Dedifferentiated amniotic fluid mesenchymal stem cell (primary cell): ENCODE measurements around the gene TSEN34.
"Not testable (repeated sequence)": the region's sequence is repeated elsewhere in the genome, so short reads cannot be mapped to it uniquely, and the experiment has no call there.

ENCODE experiments used
- DNase-seq: peaks from one replicate; pipeline ENCODE4 v3.0.0-alpha.2; 2016; ENCODE audit errors: extremely low spot score

The TSEN34 gene

DNA sequence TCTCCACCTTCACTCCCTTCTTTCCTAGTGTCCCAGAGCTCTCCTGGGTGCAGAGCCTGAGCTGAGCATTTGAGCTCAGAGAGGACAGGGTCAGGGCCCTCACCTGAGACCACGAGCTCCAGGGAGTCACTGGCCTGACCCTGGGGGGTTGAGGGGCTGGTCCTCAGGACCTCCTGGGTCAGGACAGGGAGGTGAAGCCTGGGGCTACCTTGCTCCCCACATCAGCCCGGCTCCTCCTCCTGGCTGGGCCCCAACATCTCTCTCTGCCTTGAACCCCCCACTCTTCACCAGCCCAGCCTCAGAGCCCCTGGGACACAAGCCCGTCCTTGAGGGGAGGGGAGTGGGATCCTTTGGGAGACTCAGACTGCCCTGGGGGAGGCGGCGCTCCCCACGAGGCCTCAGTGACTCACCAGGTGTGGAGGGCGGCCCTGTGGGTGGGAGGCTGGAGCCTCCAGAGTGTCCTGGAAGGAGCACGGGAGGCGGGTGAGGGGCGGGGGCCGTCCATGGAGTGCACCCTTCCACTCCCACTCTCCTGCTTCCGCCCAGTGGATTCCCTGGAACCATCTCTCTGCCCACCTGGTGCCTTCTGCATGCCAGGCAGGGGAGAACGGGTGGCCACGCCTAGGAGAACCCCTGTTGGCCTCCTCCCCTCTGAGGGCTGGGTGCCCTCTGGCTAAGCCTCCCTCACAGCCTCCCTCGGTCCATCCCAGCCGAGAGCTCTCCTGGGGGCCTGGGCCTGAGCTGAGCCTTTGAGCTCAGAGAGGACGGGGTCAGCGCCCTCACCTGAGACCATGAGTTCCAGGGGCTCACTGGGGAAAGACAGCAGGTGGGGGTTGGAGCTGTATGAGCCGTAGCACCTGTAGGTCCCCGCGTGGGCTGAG, 48.6 kb downstream of the TSEN34 start:
- DNase-seq, result not testable (repeated sequence)

- DNase-seq, result not testable (repeated sequence)
Measured at GRCh38 chr19:54240372-54241336, 49.5 kb downstream of the TSEN34 start.

- not testable (repeated sequence) for DNase-seq
Measured at GRCh38 chr19:54242234-54242633, 51.1 kb downstream of the TSEN34 start.

GRCh38 chr19:54242646-54243045, 51.5 kb downstream of the TSEN34 start, which contains the start of gene LILRA6:
Gene LILRA6 (minus strand): TSS chr19:54242790.
- not testable (repeated sequence) for DNase-seq

DNA sequence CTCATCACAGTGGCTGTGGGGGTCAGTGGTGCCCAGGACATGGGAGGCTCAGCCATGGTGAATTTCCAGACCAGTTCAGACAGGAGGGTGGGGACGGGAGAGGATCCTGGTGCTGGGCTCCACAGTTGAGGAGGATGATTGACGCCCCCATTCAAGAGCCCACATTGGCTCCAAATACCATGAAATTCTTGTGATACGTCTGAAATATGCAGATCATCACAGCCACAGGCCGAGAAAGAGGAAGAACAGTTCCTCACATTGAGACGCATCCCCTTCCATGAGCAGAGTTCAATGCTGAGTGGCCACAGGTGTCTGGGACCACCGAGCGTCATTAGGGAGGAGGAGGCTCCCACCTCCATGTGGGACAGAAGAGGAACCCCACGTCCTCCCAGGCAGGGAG, 52.7 kb downstream of the TSEN34 start:
- not testable (repeated sequence) for DNase-seq
